Stimulated activated memory B cell treated with anti-CD40 and anti-IgM and Interleukin-4, amounts not matched to agents 10 μg/mL and 1 μg/mL and 100 μg/mL, for 72 hours (primary cell): ENCODE measurements around the gene SYNGR2.
A peak's percentile ranks its signal among the peaks of the same experiment; 100 is the strongest.

Experiments
- ATAC-seq: fragments of 150-1000 bp; cut with Tn5 transposase; 2 replicates; pipeline ENCODE4 v1.10.0; 2021
- H3K27ac Mint-ChIP-seq: one replicate; pipeline ENCODE4 v1.8.0; 2022; ENCODE audit warnings: mild to moderate bottlenecking, mixed read lengths
- H3K27me3 Mint-ChIP-seq: one replicate; pipeline ENCODE4 v1.8.0; 2022; ENCODE audit warnings: mixed read lengths
- H3K36me3 Mint-ChIP-seq: one replicate; pipeline ENCODE4 v1.8.0; 2022; ENCODE audit warnings: mixed read lengths
- H3K4me1 Mint-ChIP-seq: one replicate; pipeline ENCODE4 v1.8.0; 2022; ENCODE audit warnings: mixed read lengths
- H3K4me3 Mint-ChIP-seq: one replicate; pipeline ENCODE4 v1.8.0; 2022; ENCODE audit warnings: mild to moderate bottlenecking, moderate library complexity, mixed read lengths
- H3K9me3 Mint-ChIP-seq: one replicate; pipeline ENCODE4 v1.8.0; 2022; ENCODE audit warnings: mixed read lengths

SYNGR2 gene

DNA sequence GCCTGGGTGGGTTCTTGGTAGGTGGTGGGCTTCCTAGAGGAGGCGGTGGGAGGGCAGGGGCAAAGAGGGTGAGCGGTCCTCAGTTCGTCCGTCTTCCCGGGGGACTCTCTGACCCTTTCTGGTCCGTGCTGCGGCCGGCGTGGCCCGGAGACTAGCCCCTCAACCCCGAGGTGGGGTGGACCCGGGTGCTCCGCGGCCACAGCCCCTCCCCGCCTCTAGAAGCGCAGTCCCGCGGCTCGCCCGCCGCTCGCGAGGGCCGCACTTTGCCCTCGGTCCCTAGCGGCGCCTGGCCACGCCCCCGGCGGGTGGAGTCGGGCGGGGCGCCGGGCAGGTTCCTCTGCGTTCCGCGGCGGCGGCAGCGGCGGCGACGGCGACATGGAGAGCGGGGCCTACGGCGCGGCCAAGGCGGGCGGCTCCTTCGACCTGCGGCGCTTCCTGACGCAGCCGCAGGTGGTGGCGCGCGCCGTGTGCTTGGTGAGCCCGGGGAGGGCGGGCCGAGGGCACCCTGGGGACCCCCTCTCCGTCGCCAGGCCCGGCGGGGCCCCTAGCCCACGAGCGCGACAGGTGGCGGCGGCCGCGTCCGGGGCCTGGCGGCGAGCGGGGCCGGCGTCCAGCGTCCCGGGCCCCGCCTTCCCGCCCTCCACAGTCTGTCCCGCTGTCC, at the start of gene SYNGR2:
TSS of gene SYNGR2 (plus strand) at position 340 of the 661 bp plus-strand sequence. CDS start at position 376, 36 bp downstream.
- Mint-ChIP-seq H3K27ac (peak within 1 kb of the TSS; percentile 98), H3K4me3 (peak within 1 kb of the TSS; percentile 92), H3K4me1 (peaks cover 66% of the 10 kb centered on the region), H3K9me3 (no peaks in the 10 kb centered on the region), H3K36me3 (peaks cover 47% of the 10 kb centered on the region), H3K27me3 (no peaks in the 10 kb centered on the region)
- ATAC-seq = peak; percentile 77

DNA sequence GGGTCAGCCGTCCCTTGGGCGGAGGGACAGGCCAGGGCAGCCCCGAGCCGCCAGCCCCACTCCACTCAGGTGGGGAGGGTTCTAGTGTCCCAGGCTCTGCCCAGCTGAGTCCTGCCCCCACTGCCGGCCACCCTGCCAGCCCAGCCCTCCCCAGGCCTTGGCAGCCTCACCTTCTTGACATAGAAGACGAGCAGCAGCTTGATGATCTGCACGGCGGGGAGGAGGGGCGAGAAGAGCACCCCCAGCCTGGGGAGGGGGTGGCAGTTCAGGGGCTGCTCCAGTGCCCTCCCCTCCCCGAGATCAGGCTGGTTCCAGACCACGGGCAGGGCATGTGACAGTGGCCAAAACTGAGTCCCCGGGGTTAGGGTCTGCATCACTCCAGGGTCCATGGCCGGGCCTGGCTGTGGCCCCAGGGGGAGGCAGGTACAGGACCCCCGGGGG, 49.6 kb upstream of the SYNGR2 start:
- no peak overlapping the region for H3K4me3 Mint-ChIP-seq
- H3K9me3 Mint-ChIP-seq = no peaks in the 10 kb centered on the region
- H3K36me3 Mint-ChIP-seq = peaks cover 77% of the 10 kb centered on the region
- no peak for ATAC-seq
- H3K27ac Mint-ChIP-seq = no peak overlapping the region
- H3K27me3 Mint-ChIP-seq = no peaks in the 10 kb centered on the region
- H3K4me1 Mint-ChIP-seq = peaks cover 65% of the 10 kb centered on the region

- Mint-ChIP-seq H3K4me1 (peaks cover 67% of the 10 kb centered on the region), H3K36me3 (peaks cover 67% of the 10 kb centered on the region), H3K27ac (peak overlapping the region; percentile 93)
Measured at GRCh38 chr17:78120537-78120936, 47.8 kb upstream of the SYNGR2 start.

GRCh38 chr17:78120971-78121800, 47.2 kb upstream of the SYNGR2 start:
- Mint-ChIP-seq H3K4me1 (peaks cover 74% of the 10 kb centered on the region), H3K27me3 (no peaks in the 10 kb centered on the region), H3K27ac (peak overlapping the region; percentile 93), H3K9me3 (no peaks in the 10 kb centered on the region), H3K36me3 (peaks cover 71% of the 10 kb centered on the region), H3K4me3 (peak overlapping the region; percentile 68)
- ATAC-seq = peak; percentile 1

More at GRCh38 chr17:78120537-78120936, 47.8 kb upstream of the SYNGR2 start:
- no peaks in the 10 kb centered on the region for H3K27me3 Mint-ChIP-seq
- no peak overlapping the region for H3K4me3 Mint-ChIP-seq
- ATAC-seq = no peak
- no peaks in the 10 kb centered on the region for H3K9me3 Mint-ChIP-seq

- Mint-ChIP-seq H3K27ac (peak overlapping the region; percentile 93), H3K27me3 (no peaks in the 10 kb centered on the region), H3K4me1 (peaks cover 78% of the 10 kb centered on the region), H3K36me3 (peaks cover 73% of the 10 kb centered on the region), H3K9me3 (no peaks in the 10 kb centered on the region), H3K4me3 (peak overlapping the region; percentile 68)
- no peak for ATAC-seq
Measured at GRCh38 chr17:78121801-78122215, 46.6 kb upstream of the SYNGR2 start.

DNA sequence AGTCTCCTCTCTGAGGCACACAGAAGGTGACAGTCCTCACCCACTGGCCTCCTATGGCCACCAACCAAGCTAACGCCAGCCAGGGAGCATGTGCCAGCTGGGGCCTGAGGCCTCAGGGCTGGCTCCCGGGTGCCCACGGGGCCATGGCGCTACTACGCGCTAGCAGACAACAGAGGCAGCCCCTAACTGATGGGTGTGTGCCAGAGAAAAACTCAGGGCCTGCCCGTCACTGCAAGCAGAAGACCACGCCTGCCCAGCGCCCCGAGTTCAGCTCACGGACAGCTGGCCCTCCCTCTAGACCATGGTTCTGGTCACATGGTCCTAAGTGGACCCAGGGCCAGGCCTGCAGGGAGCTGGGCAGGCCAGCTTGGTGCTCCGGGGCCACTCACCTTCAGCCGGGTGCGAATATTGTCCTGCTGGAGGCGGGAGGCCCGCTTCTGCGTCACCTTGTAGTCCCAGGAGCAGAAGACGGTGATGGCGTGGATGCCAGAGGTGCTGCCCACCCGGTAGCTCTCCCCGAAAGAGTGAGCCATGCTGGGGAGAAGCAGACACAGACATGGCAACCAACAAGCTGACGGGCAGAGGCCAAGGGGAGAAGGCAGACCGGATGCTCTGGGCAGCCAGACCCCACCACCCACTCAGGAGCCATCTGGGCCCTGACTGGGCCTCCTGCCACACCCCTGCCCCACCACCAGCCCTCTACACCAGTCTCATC, 46.0 kb upstream of the SYNGR2 start:
- Mint-ChIP-seq H3K4me1 (peaks cover 78% of the 10 kb centered on the region), H3K9me3 (no peaks in the 10 kb centered on the region), H3K36me3 (peaks cover 72% of the 10 kb centered on the region), H3K27ac (peak overlapping the region; percentile 93), H3K27me3 (no peaks in the 10 kb centered on the region), H3K4me3 (peak overlapping the region; percentile 68)
- ATAC-seq = no peak

GRCh38 chr17:78122931-78123249, 45.5 kb upstream of the SYNGR2 start:
- H3K27ac Mint-ChIP-seq = peak overlapping the region; percentile 93
- no peaks in the 10 kb centered on the region for H3K9me3 Mint-ChIP-seq
- H3K4me3 Mint-ChIP-seq = peak overlapping the region; percentile 68
- no peaks in the 10 kb centered on the region for H3K27me3 Mint-ChIP-seq
- ATAC-seq = no peak
- H3K36me3 Mint-ChIP-seq = peaks cover 72% of the 10 kb centered on the region
- H3K4me1 Mint-ChIP-seq = peaks cover 77% of the 10 kb centered on the region

- no peaks in the 10 kb centered on the region for H3K9me3 Mint-ChIP-seq
- H3K4me3 Mint-ChIP-seq = peak overlapping the region; percentile 68
- peaks cover 69% of the 10 kb centered on the region for H3K36me3 Mint-ChIP-seq
- H3K27me3 Mint-ChIP-seq = no peaks in the 10 kb centered on the region
- no peak for ATAC-seq
- peaks cover 74% of the 10 kb centered on the region for H3K4me1 Mint-ChIP-seq
- peak overlapping the region; percentile 93 for H3K27ac Mint-ChIP-seq
Measured at GRCh38 chr17:78123258-78123929, 45.0 kb upstream of the SYNGR2 start.

DNA sequence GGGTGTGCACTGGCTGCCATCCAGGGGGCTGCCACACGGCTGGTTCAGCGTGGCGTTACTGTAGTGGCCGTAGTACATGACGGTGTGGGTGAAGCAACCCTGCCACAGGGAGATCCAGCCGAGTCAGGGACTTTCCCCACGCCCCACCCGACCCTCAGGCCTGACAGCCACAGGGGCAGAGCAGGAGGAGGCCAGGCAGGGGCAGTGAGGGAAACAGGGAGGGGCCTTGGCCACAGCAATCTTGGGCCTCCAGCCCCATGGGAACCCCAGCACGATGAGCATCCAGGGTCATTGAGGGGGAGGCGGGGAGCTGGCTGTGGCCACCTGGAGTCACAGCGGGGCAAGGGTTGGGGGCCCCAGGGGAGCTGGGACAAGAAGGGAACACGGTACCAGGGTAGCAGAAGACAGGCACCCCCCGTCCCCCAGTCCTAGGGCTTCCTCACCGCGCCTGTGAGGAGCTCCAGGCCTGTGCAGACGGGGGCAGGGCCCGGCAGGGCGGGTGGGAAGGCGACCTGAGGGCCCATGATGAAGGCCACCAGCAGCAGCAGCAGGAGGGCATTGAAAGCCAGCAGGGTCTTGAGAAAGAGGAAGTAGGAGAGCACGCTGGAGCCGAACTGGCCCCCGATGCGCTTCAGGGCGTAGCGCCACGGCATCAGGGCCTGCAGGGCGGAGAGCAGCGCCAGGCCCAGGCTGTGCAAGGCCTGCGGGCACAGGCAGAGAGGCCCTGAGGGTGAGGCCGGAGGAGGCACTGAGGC, 44.1 kb upstream of the SYNGR2 start:
- ATAC-seq = peak; percentile 72
- Mint-ChIP-seq H3K4me3 (peak overlapping the region; percentile 68), H3K9me3 (no peaks in the 10 kb centered on the region), H3K36me3 (peaks cover 67% of the 10 kb centered on the region), H3K4me1 (peaks cover 80% of the 10 kb centered on the region), H3K27ac (peak overlapping the region; percentile 93), H3K27me3 (no peaks in the 10 kb centered on the region)

DNA sequence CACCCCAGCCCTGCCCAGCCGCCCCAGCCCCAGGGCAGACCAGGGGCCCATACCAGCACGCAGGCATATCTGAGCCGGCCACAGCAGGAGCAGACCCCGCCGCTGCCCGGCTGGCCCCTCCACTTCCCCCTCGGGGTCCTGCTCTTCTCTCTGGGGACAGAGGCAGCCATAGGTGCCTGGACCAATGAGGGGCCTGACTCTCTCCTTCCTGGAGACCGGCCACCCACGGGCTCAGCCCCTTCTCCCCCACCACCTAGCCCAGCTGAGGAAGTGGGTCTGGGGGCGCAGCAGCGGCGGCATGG, 43.6 kb upstream of the SYNGR2 start:
- Mint-ChIP-seq H3K27ac (peak overlapping the region; percentile 93), H3K27me3 (no peaks in the 10 kb centered on the region), H3K4me3 (peak overlapping the region; percentile 92), H3K9me3 (no peaks in the 10 kb centered on the region), H3K4me1 (peaks cover 85% of the 10 kb centered on the region), H3K36me3 (peaks cover 64% of the 10 kb centered on the region)
- peak; percentile 0 for ATAC-seq

GRCh38 chr17:78125138-78125913, 43.1 kb upstream of the SYNGR2 start:
- H3K4me1 Mint-ChIP-seq = peaks cover 88% of the 10 kb centered on the region
- peak overlapping the region; percentile 93 for H3K27ac Mint-ChIP-seq
- no peak for ATAC-seq
- H3K27me3 Mint-ChIP-seq = no peaks in the 10 kb centered on the region
- H3K36me3 Mint-ChIP-seq = peaks cover 61% of the 10 kb centered on the region
- H3K4me3 Mint-ChIP-seq = peak overlapping the region; percentile 92
- no peaks in the 10 kb centered on the region for H3K9me3 Mint-ChIP-seq

GRCh38 chr17:78125976-78126894, 42.1 kb upstream of the SYNGR2 start:
- Mint-ChIP-seq H3K4me1 (peaks cover 86% of the 10 kb centered on the region), H3K36me3 (peaks cover 60% of the 10 kb centered on the region)

DNA sequence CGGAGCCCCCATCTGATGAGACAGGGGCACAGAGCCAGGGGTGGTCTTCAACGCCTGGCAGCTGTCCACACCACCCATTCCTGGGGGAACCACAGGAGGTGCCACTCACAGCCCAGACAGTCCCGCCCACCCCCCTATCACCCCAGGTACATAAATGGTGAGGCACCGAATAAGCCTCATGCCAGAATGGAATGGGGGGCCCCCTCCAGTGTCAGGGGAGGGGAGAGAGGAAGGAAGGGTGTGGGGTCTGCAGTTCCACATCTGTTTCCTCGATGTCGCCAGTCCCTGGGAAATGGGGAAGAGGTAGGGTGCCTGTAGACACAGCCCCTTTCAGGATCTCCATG, 41.5 kb upstream of the SYNGR2 start:
- H3K4me3 Mint-ChIP-seq = peak overlapping the region; percentile 92
- no peak for ATAC-seq
- peaks cover 56% of the 10 kb centered on the region for H3K36me3 Mint-ChIP-seq
- H3K27me3 Mint-ChIP-seq = no peaks in the 10 kb centered on the region
- peak overlapping the region; percentile 93 for H3K27ac Mint-ChIP-seq
- no peaks in the 10 kb centered on the region for H3K9me3 Mint-ChIP-seq
- peaks cover 80% of the 10 kb centered on the region for H3K4me1 Mint-ChIP-seq

More at GRCh38 chr17:78125976-78126894, 42.1 kb upstream of the SYNGR2 start:
- H3K27me3 Mint-ChIP-seq = no peaks in the 10 kb centered on the region
- H3K9me3 Mint-ChIP-seq = no peaks in the 10 kb centered on the region
- peak overlapping the region; percentile 93 for H3K27ac Mint-ChIP-seq
- no peak for ATAC-seq
- H3K4me3 Mint-ChIP-seq = peak overlapping the region; percentile 92
